CD4-positive, alpha-beta T cell treated with Interleukin-21 for 1 hour (primary cell): ENCODE data around the gene BSND.

Source experiments
- DNase-seq: peaks from one replicate; pipeline ENCODE4 v3.0.0-alpha.2; 2020

BSND gene

DNA sequence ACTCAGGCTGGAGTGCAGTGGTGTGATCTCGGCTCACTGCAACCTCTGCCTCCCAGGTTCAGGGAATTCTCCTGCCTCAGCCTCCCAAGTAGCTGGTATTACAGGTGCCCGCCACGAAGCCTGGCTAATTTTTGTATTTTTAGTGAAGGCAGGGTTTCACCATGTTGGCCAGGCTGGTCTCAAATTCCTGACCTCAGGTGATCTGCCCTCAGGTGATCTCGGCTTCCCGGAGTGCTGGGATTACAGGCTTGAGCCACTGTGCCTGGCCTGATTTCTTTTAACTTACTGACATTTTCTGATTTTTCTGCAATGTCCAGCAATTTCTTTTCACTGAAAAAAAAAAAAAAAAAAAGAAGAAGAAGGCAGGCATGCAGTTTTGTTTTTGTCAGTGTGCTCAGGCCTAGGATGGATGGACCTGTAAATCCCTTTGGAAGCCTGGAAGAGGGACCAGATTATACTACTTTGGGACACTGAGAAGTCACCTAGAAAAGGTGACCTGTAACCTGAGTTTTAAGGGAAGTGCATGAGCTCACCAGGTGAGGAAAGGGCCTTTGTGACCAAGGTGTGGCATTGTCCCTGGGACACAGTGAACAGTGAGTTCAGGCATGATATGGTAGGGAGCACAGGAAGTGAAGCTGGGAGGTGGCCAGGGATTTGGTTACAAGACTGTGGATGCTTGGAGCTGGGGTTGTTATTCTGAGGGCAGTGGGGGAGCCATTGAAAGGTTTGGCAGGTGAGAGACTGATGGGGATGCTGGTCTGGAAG is 21.0 kb upstream of the BSND start:
- no peak for DNase-seq

DNA sequence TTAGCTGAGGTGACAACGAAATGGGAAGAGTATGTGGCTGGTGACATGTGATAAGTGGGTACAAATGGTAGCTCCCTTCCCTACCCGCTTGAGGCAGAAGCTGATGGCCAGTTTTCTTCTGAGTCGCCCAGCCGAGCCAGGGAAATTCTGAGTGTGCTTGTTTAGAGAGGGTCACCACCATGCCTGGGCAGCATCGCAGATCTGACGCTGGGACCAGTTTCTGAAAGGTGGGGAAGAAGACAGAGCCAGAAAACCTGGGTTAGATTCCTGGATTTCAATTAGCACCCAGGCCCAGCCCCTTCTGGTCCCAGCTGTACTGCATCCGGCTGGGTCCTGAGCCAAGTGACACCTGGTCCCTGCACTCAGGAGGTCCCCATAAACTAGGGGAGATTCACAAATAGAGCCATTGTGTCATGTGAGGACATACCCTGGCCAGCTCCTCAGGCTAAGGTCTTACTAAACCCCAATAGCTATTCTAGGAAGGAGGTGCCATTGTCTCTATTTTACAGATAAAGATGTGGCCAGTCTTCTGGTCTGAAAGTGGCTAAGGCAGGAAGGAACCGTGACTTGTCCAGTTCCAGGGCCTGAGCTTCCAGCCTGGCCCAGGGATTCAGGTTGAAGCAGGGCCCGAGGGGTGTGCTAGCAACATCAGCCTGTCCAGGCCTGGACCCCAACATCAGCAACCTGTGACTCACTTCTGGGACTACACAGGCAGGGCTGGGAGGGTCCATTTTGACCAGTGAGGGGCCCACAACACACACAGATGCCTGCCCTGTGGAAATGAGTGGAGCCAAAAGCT is 20.0 kb upstream of the BSND start:
- no peak for DNase-seq

DNA sequence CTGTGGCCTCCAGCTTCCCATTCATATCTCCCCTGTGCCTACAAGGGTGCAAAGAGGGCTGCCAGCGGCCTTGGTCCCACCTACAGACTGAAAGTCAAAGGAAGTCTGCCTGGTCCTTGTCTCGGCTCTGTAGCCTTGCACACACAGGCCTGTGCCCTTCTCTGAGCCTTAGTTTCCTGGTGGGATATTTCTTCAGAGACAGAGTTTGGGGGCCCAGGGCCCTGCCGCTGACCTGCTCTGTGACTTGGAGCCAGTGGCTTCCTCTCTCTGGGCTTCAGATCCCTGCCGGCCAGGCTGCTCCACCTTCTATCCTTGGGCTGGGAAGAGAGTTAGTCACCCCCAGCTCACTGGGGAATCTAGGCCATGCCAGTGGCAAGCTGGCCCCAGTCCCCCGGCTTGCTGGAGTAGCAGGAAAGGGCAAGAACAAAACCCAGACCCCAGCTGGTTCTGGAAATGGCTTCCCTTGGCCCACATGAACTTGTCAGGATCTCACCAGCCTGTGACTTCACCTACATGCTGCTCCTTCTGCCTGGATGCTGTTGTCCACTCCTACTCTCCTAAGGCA is 19.3 kb upstream of the BSND start:
- no peak for DNase-seq

DNA sequence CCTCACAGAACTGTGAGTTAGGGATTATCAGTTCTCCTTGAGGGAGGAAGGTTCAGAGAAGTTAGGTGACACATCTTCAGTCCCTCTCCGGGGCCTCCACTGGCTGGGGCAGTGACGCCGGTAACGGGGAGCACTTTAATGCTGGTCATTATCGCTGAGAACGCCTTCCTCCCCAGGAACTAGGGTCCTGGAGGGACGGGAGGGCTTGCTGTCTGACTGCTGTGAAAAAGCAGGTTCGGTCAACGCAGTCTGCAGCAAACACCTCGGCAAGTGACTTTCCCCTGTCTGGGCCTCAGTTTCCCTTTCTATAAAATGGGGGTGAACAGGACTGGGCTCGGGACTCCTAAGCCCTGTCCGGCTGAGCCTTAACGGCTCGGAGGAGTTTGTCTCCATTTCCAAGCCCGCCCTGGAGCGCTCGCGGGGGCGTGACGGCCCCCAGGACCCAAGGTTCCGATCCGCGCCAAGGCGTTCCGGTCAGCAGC is 18.6 kb upstream of the BSND start:
- no peak for DNase-seq

DNA sequence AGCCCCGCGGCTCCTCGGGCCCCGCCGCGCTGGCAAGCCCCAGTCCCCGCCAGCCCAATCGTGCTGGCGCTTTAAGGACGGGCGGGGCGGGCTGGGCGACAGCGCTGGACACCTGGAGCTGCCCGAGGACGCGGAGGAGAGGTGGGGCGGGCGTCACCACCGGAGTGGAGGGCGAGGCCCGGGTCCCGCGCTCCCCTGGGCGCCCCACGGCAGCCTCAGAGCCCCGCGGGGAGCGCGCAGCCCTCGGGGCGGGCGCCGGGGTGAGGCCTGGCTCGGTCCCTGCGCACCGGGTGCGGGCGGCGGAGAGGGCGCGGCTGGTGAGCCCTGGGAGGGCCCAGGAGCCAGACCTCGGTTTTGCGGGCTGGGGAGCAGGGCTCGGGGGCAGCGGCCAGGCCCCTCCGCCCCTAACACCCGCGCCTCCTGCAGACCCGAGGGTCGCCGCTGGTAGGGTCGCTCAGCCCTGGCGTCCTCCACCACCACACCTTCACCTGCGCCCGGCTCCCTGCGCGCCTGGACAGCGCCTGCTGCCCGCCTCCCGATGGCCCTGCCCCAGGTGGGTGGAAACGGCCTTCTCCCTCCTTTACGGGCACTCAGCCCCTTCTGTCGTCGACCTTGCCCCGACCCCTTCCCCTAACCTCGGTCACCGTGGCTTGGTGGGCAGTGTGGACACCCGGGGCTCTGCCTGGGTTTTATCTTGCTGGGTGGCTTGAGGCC is 18.0 kb upstream of the BSND start, which contains the start of gene TMEM61:
TMEM61 (plus strand) TSS at position 101 of the 714 bp plus-strand sequence; CDS start at position 539, 438 bp downstream.
- no peak for DNase-seq

DNA sequence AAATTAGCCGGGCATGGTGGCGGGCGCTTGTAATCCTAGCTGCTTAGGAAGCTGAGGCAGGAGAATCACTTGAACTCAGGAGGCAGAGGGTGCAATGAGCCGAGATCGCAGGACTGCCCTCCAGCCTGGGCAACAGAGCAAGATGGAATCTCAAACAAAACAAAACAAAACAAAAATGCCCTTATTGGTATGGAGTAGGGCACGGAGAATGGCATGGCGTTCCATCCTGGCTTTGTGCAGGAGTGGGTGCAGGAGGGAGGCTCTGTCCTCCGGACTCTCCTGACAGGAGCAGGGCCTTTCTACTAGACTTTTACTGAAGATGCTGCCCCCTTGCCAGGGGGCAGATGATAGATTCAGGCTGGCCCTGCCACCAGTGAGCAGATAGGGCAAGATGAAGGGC is 17.3 kb upstream of the BSND start:
- no peak for DNase-seq

DNA sequence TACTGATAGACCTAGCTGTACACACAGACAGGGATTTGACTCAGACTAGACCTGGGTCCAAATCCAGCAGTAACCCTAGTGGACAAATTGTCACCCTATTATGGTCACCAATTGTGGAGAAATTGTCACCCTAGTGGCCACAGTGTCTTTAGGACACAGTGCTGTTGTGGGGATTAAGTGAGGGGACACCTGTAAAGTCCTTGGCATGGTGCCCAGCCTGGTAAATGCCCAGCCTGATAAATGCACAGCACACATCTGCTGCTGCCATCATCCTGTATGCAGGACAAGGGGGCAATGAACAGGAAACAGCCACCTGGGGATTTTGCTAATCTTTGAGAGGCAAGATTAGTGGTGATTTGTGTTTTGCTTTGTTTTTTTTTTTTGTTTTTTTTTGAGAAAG is 16.0 kb upstream of the BSND start:
- no peak for DNase-seq

DNA sequence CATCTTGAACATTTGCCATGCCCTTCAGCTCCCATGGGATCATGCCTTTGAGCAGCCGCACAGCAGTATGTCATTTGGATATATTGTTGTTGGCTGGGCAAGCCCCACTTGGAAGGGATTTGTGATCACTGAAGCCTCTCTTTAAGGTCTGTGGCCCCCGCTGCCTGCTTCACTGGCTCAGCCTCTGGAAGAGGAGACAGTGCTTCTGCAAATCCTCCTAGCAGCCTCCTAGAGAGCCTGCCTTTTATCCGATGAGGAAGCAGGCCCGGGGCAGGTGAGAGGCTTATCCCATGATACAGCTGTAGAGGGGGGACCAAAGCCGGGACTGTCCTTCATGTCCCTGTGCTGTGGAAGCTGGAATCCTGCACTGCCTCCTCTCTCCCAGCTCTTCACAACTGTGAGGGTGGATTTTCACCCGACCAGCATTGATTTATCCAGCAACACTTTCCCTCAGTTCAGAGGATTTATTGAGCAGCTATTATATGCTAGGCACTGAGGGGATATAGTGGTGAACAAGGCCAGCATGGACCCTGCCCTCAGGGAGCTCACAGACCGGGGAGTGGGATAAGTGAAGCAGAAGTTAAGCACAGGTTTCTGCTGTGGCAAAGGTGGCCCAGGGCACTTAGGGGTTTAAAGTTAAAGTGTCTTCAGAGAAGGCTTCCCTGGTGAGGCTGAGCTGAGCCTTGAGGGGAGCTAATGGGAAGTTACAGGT is 14.4 kb upstream of the BSND start:
- DNase-seq = no peak

DNA sequence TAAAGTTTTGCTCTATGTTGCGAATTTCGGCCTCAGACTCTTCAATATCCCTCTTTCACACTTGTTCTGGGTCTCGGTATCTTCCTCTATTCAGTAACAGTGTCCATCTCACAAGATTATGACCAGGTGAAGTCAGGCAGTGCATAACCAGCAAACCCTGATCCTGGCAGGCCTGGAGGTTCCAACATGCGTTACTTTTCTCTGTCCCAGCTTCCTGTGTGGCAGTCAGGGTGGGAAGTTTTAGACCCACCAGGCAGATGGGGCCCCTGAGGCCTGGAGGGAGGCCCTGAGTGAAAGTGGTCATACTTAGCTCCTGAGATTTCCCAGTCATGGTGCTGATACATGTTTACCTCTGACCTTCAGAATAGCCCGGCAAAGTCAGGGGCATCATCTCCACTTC is 13.2 kb upstream of the BSND start:
- no peak for DNase-seq

DNA sequence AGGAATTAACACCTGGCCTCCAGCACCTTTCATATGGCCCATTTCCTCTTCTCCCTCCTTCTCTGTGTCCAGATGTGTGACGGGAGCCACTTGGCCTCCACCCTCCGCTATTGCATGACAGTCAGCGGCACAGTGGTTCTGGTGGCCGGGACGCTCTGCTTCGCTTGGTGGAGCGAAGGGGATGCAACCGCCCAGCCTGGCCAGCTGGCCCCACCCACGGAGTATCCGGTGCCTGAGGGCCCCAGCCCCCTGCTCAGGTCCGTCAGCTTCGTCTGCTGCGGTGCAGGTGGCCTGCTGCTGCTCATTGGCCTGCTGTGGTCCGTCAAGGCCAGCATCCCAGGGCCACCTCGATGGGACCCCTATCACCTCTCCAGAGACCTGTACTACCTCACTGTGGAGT is 12.7 kb upstream of the BSND start:
- DNase-seq = no peak

DNA sequence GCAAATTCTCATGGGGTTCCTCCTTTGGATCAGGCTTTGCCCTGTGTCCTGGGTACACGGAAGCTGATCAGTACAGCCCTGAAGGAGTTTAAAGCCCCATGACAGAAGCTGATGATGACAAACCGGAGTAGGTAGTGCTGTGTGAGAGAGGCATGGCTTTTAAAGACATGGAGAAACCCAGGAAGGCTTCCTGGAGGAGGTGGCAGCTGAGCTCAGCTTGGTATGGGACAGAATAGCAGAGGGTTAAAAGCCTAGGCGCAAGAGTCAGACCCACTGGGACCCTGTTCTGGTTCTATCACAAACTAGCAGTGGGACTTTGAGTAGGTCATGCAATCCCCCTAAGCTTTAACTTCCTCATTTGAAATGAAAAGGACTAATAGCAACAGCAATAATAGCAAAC is 12.2 kb upstream of the BSND start:
- DNase-seq = no peak

DNA sequence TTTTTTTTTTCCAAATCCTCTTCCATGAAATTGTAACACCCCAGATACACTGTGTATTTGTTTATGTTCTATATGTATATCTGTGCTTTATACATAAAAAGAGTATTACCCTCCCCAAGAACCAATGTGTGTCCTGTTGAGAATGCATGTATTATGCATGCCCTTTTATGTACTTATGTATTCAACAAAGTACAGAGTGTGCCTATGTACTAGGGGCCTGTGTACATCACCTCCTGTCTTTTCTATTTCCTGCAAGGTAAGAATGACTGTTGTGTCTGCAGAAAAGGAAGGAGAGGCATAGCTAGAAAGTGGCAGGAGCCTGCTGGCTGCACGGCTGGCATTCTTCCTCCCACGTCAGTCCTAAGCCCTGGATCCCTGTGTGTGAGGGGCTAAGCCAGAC is 11.3 kb upstream of the BSND start:
- no peak for DNase-seq

DNA sequence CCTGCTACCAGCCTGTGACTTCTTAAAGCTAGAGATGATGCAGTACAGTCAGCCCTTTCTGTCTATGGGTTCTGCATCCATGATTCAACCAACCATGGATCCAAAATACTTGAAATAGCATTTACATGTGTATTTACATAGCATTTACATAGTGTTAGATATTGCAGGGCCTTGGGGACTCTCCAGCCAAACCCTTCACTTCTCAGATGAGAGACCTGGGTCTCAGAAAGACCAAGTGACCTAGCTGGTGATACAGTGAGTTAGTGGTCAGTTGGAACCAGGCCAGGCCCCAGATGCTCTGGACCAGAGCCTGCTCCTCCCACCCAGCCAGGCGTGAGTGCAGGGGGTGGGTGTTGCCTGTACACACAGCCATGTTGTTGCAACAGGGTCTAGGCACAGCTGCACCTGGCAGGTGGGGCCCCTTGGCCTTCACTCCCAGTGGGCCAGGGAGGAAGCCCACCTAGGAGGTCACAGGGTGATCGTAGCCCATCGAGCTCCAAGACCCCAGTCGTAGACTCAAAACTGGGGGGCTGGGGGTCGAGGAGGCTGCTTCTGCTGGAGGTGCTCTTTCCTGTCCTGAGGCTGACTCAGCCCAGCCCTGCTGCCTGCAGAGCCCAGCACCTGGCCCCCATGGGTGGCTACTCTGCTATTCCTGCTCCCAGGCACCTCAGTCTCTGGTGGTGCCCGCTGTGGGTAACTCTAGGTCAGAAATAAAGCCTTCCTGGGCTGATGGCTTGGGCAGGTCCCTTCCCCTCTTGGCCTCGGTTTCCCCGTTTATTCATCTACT is 10.6 kb upstream of the BSND start:
- no peak for DNase-seq

DNA sequence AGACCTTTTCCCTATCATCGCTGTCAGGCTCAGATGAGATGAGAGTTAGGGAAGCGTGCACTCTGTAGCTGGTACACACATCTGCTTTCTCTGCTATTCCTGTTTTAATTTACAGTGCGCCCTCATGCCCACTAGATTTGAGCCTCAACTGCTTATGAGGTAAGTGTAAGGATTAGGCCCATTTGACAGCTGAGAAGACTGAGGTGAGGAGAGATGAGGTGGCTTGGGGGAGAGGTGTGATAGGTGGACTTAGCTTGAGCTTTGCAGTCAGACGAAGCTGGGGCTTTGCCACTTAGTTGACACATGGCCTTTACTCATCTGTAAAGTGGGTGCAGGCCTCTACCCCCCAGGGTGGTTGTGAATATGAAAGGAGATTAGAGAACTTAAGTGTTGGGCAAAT is 9.8 kb upstream of the BSND start:
- no peak for DNase-seq

DNA sequence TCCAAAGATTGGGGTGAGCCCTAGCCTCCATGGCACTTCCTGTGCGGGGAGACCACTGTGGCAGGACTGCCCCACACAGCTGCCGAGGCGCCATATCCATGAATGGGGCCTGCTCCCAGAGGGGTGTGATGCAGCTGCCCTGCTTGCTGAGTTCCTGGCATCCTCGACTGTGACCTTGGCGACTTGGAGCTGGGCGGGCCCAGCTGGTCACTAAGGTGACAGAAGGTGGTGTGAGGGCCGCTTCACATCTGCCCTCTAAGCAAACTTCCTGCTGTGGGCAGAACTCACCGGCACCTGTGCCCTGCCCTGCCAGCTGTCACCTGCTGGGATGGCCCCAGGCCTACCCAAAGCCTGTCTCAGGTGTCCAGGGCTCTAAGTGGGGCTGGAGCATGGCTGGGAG is 9.3 kb upstream of the BSND start:
- no peak for DNase-seq

DNA sequence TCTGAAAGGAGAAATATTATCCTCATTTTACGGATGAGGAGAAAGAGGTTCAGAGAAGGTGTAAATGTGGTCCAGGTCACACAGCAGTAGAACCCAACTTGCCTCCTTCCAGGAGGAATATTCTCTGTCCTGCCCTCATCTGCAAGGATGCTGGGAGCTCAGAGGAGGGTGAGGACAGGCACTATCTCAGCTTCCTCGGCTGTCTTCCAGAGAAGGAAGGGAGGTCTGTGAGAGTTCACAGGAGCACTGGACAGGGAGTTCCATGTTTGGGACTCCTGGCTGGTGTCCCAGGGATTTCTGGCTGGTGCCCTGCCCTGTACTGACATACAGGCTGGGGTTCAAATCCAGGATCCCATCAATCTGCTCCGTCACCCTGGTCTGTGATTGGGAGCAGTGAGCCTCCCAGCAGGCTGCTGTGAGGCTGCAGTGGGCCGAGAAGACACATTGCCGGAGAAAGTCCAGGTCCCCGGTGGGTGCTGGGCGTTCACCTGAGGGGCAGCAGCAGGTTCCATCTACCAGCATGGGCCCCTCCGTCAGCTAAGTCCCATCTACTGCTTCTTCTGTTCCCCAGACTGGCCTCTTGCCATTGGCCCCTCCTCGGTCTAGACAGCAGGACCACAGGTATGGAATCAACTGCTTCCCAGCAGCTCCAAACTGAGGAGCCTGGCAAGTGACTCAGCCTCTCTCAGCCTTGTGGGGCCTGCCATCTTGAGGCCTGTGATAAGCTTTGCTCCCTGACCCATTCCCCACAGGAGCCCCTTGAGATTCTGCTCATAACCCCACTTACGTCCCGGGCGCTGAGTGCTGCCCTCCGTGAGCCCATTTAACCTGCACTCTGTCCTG is 8.5 kb upstream of the BSND start:
- DNase-seq = no peak

DNA sequence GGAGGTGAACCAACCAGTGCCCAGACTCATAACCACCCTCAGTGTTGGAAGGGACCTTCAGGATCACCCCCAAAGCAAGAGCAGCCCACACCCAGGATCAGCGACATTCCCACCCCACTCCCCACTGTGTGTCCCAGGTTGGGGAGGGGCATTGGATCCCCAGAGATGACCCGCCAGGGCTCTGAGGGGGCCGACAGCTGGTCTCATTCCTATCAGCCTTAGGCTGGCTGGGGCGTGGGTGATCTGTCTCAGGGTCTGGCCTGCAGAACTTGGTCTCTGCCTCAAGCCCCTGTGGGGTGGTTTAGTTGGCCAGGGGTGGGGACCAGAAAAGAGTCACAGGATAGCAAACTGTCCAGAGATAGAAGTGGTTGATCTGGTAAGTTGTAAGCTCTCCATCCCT is 7.8 kb upstream of the BSND start:
- DNase-seq = no peak

DNA sequence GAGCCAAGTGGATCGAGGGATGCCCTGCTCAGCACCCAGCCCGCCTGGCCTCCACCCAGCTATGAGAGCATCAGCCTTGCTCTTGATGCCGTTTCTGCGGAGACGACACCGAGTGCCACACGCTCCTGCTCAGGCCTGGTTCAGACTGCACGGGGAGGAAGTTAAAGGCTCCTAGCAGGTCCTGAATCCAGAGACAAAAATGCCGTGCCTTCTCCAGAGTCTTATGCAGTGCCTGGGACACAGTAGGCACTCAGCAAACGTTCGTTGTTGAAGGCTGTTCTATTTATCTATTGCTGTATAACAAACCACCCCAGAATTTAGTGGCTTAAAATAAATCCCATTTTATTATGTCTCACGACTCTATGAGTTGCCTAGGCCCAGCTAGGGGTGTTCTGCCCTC is 6.8 kb upstream of the BSND start:
- DNase-seq = no peak

DNA sequence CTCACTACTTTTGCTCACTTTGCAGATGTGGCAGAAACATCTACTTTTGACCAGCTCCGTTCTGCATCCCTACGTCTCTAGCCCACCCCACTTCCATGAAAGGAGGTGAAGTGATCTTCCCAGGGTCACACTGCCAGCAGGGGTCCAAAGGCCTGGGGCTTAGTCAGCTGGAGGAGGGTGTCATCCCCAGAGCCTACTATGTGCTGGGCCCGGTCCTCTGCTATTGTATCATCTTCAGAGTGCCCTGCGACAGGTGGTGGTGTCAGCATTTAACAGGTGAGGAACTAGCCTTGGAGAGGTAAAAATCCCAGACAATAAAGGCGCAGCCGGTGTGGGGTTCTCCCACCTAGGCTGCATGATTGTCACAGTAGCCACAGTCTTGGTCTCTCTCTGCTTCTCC is 5.6 kb upstream of the BSND start:
- DNase-seq = no peak

DNA sequence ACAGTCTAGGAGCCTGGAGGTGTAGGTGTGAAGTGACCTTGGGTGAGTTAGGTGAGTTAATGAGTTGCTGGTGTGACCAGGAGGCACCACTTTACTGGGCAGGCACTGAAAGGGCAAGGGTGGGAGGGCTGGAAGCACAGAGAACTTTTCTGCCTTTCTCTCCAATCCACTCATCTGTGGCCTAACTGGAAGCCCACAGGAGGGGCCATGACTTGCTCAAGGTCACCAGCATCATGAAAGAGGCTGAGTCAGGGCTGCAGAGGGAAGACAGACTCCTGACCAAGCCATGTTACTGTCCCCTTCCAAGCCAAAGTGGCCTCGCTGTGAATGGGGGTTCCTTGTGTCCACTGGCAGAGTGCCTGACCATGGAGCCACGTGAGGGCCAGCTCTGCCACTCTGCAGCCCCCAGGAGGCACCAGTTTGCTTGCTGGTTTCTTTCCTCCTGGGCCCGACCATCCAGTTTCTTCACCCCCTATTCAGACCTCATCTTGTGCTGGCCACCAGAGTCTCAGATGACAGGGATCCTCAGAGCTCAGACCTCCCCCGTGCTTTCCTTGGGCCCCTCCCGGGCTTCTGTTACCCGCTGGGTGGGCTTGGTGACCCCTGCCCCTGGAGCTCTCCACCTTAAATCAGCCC is 4.3 kb upstream of the BSND start:
- no peak for DNase-seq
